Measurements from ENCODE around the gene HAGH.

HAGH gene

DNA sequence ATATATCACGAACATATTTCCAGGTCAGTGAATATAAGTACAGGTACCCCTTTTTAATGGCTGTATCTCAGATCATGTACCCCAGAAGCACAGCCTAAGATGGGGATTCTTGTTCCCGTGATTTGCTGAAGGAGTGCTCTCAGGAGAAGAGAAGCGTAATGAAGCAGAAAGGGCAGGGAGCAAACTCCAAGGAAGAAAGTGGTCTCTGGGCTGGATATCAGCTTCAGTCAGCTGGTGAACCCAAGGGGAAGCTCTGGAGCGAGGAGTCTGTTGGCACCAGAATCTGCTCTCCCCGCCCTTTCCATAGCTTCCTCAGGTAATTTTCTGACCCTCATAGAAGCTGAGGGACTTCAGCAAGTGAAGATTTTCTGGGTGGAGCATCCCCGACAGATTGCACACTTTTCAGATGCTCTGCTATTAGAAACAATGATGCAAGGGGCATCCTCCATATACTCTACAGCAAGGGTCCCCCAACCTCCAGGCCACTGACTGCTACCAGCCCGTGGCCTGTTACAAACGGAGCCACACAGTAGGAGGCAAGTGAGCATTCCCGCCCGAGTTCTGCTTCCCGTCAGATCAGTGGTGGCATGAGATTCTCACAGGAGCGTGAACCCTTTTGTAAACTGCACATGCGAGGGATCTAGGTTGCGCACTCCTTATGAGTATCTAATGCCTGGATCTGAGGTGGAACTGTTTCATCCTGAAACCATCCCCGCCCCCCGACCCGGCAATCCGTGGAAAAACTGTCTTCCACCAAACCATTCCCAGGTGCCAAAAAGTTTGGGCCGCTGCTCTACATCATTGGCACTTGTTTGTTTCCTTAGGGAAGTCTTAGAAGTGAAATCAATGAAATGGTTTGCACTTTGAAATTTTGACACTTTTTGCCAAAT, 4.8 kb upstream of the HAGH start:
- no peak for DNase-seq

DNA sequence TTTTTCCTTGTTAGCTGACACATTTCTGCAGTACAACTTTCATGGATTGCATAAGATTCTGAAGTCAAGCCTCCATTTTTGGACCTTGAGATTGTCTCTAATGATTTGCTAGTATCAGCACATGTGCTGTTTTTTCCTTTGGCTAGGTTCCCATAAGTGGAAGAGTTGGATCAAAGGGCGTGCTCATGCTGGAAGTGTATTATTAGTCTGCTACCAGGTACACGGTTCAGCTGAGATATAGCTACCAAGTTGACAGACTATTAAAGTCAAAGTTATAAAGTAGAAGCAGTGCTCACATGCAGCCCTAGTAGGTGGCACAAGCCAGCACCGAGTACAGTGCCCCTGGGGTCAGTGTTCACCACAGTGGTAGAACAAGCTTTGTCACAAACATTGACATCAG, 3.6 kb upstream of the HAGH start:
- DNase-seq, result no peak

DNA sequence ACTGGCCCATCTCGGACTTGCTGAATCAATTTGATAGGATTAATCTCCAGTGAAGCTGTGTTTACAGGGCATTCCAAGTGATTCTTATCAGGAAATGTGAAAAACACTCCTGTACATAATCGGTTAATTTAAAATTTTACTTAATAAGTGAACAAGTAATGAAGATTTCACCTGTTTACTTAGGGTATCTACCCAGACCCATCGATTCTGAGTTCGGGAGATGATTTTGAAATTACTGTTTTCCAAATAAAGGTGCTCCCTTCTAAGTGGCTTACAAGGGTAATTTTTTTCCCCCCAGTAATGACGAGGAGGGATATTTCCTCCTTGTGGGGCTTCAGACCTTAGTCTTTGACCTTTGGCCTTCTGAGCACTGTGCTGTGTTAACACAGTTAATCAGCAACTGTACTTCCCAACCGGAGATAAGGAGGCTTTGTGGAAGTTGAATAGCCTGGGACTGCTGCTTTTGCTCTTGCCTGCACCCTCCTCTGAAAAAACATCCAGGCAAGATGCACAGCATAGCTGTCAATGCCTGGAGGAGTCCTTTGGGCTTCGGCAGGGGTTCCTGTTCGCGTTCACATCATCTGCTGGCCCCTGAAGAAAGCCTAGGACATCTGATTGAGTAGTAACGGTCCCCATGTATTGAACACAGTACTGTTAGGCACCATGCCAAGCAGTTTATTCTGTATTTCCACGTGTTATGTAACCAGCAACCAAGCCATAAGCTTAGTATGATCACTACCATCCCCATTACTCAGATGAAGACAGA, 2.2 kb upstream of the HAGH start:
- no peak for DNase-seq

DNA sequence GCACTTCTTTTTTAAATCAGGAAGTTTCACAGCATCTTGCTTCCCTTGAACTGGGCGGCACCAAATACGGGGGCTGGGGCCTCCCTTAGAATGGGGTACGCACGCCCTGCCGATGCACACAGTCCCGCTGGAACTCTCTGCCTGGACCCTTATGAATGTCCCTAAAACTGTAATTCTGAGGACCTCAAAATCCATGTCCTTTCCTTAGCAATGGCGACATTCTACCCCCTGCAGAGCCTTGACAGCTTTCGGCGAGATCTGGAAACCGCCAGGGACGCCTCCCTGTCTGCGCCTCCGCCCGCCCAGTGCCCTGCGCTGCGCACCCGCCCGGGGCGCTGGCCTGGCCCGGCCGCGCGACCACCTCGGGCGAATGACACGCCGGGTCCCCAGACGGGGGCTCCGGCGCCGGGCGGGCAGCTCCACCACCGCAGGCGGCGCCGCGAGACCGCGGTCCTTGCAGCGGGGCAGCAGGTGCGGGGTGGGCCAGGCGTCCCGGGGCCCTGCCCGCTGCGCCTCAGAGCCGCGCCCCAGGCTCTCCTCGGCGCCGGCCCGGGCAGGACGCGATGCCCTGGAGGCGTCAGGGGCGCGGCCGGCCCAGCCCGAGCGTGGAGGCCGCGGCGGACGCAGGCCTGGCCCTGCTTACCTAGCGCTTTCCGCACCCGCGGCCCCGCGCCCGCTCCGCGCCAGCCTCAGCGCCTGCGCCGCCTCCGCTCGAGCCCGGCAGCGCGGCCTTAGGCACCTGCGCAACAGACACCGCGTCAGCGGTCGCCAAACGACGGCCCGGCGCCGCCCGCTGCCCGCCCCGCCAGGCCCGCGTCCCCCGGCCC, 548 bp downstream of the HAGH start:
- peak; percentile 18 to 76 for DNase-seq

DNA sequence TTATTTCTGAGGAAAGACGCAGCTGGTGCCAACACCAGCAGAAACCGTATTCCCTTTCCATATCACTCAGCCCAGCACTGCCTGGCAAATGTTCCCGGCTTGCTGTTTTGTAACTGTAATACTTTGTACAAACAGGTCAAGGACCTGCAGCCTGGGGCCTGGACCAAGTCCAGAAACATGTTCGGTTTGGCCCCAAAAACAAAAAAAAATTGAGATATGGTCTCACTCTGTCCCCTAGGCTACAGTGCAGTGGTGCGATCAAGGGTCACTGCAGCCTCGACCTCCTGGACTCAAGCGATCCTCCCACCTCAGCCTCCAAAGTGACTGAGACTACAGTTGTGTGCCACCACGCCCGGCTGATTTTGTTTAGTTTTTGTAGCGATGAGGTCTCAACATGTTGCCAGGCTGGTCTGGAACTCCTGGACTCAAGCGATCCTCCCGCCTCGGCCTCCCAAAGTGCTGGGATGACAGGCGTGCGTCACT, 1.2 kb downstream of the HAGH start:
- DNase-seq, result no peak

DNA sequence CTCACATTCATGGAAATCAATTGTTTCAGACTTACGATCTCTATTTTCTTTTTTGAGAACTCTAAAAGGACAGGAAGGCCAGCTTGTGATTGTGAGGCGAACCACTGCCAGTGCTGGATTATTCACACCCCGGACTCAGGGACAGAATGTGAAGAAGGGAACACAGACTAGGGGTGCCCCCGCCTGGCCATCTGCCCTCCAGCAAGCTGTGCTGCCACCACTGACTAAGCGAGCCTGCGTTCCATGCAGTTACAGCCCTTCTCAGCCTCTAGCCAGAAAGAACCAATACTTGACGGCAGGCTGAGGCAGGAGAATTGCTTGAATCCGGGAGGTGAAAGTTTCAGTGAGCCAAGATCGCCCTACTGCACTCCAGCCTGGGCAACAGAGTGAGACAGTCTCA, 2.8 kb downstream of the HAGH start:
- peak in 1 of 2 donors; percentile 2 for DNase-seq

DNA sequence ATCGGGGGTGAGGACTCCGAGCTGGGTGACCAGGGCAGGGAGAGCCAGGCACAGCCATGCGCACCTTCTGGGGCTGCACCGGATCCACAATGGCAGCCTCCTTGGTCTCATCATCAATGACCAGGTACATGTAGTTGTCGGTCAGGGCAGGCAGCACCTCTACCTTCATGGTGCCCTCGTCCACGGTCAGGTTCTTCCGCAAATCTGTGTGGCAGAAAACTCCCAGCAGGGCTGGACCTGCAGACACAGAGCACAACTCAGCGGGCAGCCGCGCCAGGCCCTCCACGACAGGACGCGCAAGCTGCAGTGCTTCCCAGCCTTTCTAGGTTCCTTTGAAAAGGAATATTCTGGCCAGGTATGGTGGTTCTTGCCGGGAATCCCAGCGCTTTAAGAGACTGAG, 3.8 kb downstream of the HAGH start:
- no peak for DNase-seq

DNA sequence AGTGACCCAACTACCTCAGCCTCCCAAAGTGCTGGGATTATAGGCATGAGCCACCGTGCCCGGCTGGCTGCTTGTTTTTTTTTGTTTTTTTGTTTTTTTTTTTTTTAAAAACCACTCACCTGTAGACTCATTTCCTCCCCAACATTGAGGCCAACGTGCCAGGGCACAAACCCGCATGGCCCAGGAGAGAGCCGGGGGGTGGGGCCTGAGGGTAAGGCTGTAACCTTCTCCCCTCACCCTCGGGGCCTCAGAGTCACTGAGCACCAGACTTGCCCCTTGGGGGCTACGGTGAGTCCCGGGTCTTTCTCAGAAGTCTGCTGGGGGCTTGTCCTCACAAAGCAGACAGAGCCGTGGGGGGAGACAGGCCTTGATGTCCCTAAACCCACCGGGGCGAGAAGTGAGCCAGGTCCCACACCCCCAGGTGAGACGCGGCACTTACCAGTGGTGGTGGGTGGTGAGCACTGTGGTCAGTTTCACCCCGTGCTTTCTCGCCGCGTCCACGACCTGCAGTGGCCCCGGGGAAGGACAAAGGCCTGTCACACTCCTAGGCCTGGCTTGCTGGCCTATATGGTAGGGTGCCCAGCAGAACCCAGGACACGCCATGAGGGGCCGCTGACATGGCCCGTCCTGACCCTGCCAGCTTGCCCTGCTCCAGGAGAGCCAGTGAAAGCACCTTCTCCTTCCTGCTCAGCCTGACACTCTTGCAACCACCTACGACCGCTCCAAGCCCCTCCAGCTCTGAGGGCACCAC, 4.6 kb downstream of the HAGH start:
- DNase-seq, result no peak

DNA sequence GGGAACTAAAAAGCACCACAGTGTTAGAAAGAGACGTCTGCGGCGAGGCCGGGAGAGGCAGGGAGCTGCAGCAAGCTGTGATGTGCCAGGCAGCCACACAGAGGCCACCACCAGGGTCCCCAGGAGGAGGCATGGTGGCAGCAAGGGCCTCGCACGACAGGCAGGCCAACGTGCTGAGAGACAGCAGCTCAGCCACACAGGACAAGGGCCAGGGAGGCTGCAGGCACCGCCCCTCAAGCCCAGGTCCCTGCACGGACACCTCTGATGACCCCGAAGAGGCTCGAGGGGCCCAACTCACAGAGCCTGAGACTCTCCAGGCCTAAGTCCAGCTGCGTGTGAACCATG, 5.7 kb downstream of the HAGH start:
- no peak for DNase-seq

DNA sequence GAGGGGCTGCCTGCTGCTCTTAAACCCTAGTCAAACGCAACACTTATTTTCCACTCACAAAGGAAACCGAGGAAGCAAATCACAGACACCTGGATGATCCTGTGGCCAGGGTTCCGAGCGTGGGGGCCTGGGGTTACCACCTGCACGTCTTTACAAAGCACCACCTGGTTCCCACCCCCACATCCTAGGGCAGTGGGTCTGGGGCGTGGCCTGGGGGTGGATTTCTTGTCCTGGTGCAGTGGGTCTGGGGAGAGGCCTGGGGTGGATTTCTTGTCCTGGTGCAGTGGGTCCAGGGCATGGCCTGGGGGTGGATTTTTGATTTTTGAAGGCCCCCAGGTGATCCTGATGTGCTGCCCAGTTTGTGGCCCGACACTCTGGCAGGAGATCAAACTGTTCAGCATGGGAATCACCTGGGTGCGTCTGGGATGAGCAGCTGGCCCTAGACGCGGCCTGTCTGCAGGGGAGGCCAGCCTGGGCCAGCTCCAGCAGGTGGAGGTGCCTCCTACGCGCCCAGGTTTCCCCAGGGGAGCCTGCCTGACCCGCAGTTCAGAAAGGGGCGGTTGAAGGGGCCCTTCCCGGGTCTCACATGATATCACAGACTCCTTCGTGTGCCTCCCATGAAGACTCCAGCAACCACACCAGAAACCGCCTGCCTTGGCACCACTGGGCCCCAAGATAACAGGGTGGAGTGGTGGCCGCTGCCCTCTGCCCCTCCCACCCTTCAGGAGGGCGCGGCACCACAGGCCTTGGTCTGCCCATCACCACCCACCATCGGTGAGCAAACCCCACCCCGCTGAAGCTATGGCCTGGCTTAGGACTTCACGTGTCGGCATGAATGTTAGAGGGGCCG, 6.3 kb downstream of the HAGH start:
- DNase-seq, result no peak

DNA sequence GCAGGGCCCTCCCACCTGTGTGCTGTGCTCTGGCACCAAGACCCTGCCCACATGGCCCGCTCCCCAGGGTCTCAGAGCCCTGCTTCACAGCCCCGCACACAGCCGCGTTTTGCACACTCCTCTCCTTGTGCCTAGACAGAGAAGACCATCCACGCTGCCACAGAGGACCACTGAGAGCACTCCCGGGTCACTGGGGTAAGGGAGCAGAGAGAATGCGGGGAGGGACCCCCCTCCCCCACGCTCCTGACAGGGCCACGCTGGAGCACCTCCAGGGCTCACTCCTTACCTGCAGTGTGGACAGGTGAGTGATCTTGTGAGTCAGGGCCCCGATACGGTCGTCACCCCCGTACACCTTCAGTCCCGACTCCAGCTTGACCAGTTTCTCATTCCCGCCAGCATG, 7.0 kb downstream of the HAGH start:
- DNase-seq, result no peak

DNA sequence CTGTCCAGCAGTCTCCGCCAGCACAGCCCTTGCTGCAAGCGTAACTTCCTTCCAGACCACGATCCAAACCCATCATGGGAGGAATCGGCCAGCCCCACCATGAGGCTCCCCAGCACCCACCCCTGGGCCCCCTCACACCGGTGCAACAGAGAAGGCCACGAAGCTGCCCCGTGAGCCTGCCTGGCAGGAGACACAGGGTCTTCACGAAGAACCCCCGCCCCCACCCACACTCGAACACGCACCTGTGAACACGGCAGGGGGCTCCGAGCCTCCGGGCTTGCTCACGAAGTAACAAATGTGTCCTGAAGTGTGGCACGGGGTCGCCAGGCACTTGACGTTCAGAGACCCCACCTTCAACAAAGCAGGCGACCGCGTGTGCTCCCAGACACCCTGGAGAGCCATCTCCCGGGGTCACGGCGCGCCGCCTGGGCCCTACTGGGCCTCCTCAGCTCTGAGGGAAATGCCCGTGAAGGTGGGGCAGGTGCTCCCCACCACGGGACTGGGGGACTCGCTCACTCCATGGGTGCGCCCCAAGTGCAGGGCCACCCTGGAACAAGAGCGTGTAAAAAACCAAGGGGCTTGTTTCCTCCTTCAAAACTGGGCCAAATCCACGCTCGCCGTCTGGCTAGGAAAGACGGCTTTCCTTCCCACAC, 7.6 kb downstream of the HAGH start:
- DNase-seq, result no peak

DNA sequence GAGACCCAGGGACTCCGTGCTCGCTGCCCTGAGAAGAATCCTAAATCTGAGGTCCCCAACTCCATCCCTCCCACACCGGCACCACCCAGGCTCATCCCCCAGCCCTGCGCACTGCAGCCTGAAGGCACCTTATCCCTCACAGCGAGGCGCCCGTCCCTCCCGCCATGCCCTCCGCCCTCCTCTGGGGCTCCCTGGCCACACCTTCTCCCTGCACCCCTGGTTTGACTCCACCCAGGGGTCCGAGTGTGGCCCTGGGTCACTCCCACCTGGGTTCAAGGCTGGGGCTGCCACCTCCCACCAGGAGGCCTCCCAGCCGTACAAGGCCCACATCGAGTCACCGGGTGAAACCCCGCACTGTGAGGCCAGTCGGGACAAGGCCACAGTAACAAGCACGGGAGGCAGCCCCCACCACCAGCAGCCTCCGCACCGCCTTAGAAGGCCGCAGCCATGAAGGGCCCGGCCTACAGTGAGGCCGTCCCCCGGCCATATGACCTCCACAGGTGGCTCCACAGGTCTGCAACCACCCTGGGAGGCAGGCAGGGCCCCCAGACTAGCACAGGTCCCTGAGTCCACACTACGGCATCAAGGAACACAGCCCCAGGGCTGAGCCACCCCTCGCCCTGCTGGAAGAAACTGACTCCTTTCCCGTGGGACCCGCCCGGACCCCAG, 8.3 kb downstream of the HAGH start:
- DNase-seq, result no peak

DNA sequence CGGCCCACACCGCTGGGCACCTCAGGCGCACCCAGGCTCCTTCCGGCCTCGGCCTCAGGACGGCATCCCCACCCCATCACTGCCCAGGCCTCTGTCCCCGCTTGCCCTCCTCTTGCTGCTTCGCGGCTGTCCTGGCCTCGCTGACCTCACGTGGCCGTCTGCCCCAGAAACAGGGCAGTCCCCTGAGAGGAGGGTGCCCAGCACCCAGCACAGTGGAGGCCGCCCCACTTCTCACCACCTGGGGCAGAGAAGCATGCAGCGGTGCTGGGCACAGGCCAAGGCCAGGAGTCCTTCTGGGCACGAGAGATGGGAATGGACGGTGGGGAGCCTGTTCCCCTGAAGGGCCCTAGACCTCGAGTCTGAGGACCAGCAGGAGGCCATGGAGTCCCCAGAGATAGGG, 8.9 kb downstream of the HAGH start:
- no peak for DNase-seq

DNA sequence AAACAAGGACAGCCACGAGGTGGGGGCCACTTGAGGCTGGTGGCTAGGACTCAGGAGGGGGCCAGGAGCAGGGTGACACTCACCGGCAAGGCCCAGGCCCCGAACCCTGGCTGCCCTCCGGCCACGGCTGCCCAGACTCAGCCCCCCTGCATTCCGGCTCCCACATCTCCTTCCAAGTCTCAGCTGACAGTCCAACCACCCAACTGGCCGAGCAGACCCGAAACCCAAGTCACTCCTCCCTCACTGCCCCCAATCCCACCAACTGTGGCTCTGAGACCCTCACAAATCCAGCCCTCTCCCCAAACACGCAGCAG, 9.4 kb downstream of the HAGH start:
- no peak for DNase-seq

DNA sequence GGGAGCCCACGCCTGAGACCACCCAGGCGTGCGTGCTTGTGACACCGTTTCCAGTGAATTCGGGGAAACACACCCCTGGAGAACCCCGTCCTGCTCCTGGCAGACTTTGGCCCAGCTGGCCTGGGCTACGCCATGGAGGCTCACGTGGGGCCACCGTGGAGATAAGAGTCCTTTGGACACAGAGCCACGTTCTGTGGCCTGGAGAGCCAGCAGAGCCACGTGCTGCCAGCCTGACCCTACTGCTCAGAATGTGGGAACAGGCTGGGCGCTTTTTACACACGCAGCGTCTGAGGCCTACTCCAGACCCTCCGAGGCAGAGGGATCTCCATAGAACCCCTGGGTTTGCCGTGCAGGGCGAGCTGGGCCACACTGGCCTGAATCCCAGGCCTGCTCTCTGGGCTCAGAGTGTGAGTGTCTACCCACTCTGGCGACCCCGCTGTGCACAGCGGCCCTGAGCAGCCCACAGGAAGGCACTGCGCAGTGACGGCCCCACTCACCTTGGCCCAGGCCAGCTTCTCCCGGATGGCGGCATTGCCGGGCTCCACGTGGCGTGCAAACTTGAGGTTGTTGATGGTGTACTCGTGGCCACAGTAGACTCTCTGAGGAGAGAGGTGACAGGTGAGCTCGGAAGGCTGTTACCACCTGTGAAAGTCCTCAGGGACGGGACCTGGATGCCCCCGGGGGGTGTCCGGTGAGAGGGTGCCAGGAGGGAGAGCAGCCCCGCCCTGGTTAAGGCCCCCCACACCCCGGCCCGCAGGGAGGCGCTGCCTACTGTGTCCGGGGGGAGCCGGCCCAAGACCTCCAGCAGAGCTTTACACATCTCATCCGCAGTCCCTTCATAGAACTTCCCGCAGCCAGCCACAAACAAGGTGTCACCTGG, 10.0 kb downstream of the HAGH start:
- DNase-seq, result no peak

DNA sequence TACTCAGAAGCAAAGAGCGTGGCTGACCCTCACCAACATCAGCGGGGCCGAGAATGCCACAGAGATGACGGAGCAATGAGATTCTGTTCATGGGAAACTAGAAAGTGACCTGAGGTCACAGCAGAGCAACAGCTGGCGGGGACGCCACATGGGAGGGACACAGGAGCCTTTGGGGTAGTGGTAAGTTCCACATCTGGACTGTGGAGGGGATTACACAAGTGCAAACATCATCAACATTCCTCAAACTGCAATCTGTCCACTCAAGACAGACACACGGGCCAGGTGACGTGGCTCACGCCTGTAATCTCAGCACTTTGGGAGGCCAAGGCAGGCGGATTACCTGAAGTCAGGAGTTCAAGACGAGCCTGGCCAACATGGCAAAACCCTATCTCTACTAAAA, 11.2 kb downstream of the HAGH start:
- DNase-seq, result no peak

DNA sequence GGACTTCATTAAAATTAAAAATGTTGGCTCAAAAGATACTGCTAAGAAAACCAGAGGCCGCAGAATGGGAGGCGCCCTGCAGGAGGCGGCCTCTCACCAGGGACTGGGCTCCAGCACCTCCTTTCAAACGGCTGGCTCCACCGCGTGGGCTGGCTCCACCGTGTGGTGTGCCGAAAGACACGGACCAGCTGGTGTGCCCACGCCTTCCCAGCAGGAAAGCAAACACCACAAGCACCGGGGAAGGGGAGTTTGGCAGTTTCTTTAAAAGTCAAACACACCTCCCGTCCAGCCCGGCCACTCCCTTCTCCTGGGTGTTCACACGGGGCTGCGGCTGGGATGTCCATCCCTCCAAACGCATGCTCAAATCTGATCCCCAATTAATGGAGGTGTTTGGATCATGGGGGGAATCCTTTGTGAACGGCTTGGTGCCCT, 13.9 kb downstream of the HAGH start:
- DNase-seq, result peak; percentile 36 to 42

DNA sequence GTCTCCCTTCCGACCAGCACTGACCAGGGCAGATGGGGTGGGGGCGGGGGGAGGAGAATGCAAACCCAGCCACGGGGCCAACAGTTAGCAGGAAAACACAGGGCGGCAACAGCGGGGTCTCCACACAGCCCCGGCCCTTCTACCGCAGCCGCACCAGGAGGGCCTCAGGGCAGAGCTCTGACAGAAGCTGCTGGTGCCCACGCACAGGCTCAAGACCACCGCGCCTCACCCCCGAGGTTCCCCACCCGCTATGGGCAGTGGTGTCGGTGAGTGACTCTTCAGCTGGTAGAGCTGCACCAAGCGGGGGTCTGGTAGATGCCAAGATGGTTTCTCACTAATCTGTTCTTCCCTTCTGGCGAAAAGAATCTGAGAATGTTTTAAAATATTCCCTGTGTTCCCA, 16.1 kb downstream of the HAGH start:
- no peak for DNase-seq

DNA sequence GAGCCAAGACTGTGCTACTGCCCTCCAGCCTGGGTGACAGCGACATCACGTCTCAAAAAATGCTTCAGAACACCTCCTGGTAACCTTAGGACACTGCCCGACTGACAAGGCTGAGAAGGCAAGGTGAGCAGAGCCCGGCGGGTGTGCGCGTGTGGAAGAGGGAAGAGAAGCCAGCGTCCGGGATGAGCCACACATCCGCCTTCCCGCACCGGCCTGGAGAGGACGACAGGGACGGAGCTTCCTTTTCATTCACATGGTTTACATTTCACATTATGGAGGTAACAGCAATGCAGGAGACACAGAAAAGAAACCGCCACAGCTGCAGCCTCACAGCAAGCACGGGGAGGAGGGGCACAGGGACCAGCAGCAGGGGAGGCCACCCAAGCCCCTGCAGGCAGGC, 16.5 kb downstream of the HAGH start:
- DNase-seq, result no peak
